HG02981 (cell line): ENCODE results near the gene DRGX.

Experiments used
- ATAC-seq: cut with Tn5 transposase; IDR thresholded peaks from one replicate; pipeline ENCODE4 v1.9.1; 2021; ENCODE audit warnings: mild to moderate bottlenecking, moderate library complexity; ENCODE audit not compliant: unreplicated experiment

DRGX gene

DNA sequence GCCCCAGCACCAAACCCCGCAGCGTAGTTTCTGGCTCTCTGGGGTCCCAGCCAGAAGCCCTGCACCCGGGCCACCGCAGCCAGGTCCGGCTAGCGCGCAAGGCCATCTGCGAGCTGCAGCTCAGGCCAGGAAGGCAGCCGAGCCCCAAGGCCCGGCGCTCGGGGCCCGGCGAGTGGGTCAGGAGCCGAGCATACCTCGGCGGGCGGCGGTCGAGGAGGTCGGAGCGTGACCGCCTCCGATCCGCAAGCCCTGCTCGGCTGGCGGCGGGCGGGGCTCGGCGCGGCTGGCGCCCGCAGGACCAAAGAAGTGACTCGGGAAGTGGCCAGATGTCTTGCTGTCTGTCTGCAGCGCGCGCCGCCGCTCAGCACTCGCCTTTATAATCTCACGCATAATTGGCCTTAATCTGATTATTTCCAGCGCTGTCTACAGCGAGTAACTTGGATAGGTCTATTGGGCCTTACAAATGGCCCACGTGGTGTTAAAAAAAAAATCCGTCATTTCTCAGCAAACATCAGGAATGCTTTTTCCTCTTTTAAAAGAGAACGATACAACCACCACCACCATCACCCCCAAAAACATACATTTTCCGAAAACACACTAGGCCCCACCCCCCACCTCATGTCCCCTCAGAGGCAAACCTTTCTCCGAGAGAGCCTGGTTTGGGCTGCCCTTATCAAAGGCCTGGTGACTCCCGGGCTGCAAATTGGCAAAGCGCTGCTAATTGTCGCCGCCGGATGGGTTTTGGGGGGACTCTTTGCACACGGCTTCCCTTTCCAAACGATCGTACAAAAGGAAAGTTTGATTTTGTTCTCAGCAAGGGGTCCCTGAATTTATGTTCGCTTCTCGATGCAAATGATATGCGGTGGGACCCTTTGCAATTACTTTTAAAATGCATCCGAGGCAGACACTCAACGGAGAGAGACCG is at the start of gene DRGX:
Gene DRGX, minus strand, starts transcription at position 349 of the 925 bp plus-strand sequence. CDS start 649 bp downstream, outside the sequence.
- ATAC-seq = no peak

DNA sequence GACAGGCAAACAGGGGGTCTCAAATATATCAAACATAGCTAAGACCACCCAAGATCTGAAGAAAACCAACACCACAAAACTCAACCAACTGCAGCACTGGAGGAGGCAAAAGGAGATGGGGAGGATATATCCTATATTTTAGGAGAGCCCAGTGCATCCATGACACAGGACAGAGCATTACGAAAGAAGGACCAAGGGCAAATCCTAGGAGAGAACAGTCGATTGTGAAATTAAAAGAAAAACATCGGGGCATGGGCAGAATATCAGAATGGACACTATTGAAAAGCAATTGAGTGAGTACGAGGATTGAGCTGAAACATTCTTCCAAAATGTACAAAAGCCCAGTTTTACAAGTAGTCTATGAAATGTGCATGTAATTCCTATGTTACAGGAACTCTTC is 48.5 kb upstream of the DRGX start:
- no peak for ATAC-seq

DNA sequence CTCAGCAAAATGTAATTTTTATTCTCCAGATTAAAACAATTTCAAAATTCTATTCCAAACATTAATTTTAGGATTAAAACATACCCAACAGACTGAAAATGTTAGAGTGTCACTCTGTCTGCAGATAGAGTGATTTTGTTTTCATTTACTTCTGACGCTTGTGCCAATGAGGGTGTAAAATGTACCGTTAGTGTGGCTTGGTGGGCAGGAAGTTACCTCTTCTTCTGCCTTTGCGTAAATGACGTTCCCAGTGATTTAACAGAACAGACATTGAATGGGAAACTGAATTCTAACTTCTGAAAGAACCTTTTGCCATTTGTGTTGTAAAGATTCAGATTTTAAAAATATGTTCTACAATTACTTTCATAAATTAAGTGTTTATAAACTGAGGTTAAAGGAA is 47.0 kb upstream of the DRGX start:
- no peak for ATAC-seq

DNA sequence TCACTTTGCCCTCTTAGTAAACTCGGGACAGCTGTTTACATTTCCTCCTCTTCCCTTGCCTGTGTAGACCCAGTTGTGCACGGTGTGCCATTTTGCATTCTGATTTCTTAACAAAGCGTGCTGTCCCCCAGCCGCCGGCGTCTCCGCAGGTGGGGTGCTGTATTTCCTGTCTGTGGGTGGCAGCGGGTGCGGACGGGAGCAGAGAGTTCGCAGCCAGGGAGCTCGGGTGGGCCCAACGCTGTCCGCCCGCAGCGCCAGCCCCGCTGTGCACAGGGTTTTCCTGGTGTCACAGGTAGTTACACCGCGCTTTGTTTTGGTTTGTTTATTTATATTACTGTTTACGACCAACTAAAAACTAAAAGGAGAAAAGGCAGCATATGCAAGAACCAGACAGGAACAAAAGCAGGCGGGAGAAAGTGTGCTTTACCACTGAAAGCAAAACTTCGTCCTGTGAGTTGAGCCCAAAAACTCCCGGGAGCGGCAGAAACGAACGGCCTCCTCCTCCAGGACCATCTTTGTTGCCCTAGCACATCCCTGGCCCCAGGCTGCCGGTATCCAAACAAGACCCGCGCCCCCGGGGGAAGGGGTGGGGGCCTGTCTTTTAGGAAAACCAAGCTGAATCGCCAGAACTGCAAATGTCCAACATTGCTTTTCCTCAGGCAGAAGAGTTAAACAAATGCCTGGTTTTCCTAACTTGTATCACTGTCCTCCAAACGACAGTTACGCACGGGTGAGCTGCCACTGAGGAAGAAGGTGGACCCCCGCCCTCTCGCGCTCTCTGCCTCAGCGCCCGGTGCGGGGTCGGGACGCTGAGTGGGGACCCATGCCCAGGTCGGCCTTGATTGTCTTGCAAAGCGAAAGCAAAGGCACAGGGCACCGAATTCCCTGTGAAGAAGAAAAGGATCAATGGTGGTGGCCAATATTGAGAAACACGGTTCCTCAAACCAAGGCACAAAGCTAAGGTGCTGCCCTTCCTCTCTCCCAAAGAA is 45.9 kb upstream of the DRGX start:
- ATAC-seq = no peak

DNA sequence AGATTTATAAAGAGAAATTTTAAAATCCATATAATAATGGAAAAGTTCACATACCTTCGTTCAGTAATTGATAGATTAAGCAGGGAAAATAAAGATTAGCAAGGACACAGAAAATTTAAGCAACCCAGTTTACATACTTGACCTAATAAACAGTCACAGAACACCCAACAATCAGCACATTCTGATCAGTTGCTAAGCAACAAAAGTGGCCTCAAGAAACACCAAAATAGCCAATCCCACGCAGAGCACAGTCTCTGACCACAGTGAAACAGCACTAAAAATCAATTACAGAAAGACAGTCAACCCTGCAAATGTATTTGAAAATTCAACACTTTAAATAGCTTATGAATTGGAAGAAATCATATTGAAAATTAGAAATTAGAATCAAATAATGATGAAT is 39.3 kb upstream of the DRGX start:
- ATAC-seq = no peak

DNA sequence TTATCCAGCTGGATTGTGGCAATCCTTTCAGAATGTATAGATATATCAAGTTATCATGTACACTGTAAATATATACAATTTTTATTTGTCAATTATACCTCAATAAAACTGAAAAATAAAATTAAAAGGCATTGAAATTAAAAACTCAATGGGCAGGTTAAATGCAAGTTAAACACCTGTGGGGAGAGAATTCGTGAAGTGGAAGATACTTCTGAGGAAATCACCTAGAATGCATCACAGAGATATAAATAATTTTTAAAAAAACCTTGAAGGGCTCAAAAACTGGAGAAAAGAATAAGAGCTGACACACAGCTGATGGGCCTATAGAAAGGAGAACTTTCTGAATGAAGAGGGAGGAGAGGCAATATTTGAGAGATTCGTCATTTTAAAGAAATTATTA is 37.2 kb upstream of the DRGX start:
- ATAC-seq = no peak

DNA sequence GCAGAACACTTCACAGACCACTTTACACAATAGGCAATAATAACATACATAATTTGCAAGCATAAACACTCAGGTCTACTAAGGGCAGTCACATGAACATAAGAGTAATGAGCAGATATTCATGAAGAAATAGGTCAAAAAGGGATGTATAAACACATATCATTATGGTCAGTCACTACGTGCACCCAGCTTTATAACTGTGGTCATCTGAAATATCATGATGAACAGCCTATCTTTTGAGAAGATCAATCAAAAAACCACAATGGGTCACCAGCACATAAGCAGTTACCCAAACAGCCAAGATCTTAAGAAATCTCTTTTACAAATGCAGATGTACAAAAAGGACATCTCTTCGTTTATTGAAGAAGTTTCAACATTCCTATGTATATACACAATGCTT is 35.5 kb upstream of the DRGX start:
- ATAC-seq = no peak

DNA sequence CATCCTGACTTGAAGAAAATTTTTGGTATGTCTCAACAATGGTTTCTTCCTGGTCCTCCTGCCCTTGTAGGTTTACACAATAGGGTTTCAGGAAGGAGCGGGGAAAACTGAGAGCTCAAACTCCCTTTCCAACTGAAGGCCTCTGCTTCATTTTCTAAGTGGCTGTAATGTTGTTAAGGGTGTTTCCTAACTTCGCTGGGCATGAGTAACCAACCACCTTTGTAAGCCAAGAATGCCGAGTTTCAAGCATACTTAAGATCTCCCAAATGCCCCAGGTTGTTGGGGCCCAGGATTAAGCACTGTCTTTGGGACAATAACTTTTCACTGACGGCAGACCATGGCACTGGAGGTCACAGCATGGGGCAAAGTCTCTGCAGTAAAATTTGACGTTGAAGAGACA is 33.6 kb upstream of the DRGX start:
- no peak for ATAC-seq

DNA sequence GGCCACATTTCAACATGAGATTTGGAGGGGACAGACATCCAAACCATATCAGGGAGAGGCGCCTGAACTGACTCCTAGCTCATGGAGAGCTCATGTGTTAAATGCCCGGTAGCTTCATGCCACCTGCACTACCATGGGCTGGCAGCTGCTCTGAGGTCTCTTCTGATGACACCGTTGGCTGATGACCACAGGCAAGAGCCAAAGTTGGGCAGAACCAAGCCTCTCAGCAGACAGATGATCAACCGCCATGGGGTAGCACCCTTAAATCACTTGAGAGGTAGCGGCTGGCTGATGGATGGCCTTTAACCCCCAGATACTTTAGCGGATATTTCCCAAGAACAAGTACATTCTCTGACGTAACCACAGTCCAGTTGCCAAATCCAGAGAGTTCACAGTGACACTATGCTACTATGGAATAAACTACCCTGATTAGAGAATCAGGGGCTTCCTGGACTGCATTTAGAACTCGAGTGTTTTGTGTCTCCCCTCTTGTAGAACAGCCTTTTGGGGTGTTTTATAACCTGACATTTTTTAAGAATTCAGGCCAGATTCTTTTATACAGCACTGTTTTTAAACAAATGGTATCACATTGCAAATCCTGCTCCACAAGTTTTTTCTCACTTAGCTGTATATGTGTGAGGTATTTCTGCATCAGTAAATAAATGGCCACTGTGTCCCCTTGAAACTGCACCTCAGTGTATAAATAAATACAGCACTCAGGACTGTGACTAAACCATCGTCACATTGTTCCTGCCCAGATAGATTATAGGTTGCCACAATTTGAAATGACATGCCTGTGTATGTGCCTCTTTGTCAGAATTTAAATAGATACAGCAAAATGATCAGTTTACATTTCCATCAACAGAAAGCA is 30.8 kb upstream of the DRGX start:
- no peak for ATAC-seq

DNA sequence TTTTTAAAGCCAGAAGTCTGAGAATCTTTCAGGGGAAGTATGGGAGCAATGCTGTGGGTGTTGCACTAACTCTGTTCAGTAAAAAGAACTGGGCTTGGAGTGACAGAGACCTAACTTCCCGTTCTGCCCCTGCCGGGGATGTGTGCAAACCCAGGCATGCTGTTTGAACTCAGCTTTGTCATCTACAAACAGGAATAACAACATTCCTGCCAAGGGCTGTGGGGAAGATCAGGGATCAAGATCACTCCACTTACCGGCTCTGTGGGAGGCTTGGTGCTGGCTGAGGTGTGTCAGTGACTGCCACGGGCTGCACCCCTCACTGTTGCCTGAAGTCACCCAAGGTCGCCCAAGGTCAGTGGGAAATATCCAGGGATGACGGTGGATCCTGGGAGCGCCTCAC is 23.1 kb upstream of the DRGX start:
- ATAC-seq = no peak

DNA sequence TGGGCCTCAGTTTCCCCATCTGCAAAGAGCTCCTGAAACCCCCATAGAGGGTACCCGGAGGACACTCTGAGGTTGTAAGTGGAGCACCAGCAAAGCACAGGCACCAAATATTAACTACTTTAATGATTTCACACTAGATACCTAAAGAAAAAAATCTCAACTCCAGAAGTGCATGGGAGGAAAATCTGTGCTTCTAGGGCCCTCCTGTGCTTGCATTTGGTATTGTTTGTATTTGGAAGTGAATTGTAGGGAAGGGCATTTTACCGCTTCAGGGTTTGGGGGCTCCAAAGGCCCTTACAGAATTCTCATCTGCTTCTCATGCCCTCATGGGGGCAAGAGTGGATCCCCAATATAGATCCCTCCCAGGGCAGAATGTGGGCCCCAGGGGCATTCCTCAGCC is 22.4 kb upstream of the DRGX start:
- no peak for ATAC-seq

DNA sequence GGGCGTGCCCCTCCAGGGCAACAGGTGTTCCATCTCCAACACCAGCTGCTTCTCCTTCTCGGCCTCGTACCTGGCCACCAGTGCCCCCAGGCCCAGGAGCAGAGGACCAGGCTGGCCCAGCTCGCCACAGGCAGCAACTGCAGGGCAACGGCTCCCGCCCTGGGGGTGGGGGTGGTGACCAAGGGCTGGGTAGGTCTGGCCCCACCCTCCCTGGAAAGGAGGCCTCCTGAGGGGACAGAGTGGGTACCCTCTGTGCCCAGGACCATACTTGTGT is 22.1 kb upstream of the DRGX start:
- no peak for ATAC-seq

DNA sequence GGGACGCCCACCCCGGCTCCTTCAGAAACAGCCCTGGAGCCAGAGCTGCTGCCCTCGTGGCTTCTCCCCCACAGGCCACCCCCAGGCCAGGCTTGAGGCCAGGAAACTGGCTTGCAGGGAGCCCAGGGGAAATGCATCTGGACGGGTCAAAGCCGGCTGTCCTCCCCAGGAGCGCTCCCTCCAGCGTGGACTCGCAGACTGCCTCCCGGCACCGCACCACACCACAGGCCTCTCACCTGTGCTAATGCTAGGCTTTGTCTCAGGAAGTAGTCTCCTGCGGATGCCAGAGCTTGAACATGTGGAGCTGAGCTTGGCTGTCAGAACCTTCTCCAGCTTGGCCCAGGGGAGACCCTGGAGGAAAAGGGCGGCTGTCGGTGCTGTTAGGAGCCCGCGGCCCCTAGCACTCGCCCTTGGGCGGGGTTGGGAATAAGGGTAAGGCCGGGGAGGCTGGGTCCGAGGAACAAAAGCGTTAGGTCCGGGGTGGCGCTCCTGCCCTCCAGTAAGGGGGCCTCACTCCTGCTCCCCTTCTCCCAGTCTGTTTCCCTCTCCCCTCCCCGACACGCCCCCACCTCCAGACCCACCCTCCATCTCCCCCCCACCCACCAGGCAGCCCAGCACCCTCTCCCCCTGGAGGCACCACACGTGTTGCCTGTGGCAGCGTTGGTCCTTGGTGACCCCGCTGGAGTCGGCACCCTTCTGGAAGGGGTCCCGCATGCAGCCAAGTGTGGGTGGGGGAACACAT is 21.6 kb upstream of the DRGX start:
- ATAC-seq = no peak

DNA sequence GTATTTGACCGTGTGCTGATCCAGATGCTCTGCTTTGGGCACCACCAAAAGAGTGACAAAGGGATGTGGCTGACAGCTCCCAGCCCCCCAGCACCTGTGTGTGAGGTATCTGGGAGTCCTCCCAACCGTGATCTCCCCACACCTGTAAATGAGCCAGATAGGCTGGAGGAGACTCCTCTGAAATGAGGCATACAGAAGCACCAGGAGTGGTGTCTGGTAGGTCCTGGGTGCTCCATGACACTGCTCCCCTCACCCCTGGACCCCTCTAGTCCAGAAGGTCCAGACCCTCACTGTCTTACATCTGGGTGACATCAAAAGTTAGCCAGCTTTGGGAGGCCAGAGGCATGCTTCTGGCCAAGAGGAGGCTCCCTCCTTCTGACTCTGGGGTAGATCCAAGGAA is 20.0 kb upstream of the DRGX start:
- ATAC-seq = no peak

DNA sequence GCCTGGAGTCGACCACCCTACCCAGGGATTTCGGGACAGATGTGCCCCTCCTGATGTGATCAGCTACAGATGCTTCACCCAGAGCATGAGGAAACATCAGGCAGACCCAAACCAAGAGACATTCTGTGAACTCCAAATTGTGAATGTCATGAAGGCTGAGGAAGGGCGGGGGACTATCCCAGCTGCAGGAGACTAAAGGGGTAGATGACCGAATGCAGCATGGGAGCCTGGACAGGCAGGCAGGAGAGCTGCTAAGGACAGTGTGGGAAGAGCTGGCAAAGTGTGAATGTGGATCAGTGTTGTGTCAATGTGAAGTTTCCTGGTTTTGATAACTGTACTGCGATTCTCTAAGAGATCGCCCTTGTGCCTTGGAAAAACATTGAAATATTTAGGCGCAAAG is 19.2 kb upstream of the DRGX start:
- no peak for ATAC-seq

DNA sequence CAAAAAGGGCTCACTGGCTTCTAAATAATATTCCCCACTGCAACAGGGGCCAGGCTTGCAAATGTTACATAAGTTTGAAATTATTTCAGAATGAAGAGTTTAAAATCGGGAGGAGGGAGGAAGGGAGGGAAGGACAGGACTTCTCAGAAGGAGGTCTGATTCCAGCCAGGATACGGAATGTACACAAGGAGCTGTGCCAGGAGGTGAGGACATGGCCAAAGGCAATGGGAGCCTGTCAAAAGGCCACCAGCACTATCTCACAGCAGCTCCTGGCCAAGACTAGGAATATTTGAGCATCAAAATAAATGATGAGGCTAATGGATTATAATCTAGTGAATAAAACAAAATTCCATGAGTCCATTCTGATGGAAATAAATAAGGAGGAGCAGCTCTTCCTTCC is 18.6 kb upstream of the DRGX start:
- no peak for ATAC-seq

DNA sequence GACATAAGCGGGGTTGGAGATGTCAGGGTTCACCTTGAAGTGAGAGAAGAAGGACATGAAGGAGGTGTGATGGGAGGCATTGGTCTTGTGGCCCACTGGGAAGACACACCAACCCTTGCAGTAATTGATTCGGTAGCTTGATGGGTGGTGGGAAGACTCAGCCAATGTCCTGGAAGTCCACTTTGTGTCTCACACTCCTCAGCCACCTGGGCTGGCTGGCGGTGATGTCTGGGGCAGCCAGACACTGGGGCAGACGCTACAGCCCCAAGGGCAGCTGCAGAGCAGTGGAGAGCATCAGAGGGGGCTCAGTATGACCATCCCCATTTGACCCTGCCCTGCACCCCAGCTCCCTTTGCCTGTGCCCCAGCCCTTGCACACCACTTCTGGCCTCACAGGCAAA is 16.7 kb upstream of the DRGX start:
- ATAC-seq = no peak

DNA sequence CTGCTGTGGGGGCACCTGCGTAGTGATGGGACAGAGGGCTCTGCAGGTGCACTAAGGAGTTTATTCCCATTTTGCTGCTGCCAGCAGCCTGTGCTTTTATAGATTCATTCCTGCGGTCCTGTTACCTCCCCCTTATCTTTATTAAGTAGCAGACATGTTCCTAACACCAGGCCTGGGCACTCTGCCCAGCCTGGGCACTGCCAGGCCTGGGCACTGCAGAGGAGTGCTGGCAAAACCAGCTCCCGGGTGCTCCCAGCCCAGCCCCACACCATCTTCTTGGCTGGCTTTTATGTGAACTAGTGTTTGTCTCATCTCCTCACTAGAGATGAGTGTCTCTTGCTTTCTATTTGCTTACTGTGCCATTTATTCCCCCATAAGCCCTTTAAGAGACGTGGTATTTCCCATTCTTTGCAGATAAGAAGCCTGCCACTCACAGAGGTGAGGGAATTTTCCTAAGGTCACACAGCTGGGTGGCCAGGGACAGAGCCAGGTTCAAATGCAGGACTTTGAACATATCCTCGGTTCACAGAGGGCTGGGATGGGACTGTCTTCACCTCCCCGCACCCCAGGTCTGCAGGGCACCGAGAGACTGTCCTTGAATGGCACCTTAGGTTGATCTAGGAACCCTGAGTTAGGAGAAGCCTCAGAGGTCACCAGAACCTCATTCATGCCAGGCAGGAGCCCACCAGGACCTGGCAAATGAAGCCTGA is 14.6 kb upstream of the DRGX start:
- ATAC-seq = no peak

DNA sequence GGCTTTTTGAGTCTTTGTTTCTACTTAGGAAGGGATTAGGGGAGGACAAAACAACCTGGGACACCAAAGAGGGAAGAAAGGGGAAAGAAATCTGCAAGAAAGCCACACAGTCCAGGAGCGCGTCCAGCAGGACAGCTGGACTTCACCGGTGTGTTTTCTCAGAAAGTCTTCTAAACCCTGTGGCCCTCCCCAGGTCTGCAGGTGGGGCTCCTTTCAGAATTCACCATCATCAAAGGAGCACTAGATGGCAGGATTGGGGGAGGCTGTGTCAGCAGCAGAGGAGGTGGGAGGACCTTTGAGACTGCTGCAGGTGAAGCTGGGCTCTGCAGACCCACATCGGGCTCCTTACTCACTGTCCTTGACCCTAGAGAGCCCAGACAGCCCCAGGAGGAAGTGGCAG is 13.9 kb upstream of the DRGX start:
- ATAC-seq = no peak
